Measurements from ENCODE around the gene LEMD3.
"Not testable (repeated sequence)": the region's sequence is repeated elsewhere in the genome, so short reads cannot be mapped to it uniquely, and the experiment has no call there.

Gene LEMD3

DNA sequence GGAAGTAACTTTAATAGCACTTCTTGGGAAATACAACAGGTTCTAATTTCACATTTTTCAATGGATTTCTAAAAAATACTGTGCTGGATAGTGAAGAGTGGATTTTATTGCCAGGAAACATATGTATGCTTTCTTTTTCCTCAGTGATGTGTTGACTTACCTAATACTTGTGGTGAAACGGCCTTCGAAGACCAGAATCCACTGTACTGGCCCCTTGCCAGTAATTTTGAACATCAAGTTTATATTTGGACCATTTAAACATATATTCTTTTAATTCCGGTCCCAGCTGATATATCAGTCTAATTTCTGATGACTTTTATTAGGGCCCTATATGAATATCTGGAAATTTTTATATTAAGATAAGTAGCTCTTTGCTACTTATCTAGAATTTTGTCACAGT is 110.9 kb downstream of the LEMD3 start:
- DNase-seq: no peak

DNA sequence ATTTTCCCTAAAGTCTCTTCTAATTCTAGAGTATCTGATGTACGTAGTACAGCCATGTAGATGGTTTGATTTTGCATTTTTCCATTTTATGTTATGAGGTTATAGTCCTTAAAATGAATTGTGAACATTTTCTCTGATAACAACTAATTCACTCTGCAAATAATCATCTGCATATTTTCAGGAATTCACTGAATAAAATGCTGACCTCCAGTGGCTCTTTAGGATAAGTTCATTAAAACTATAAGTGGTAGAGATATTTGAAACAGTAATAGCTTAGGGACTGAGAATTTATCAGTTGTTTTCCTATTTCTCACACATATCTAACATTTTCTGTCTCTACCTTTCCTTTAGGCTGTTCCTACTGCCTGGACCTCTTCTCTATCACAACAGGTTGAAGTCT is 113.5 kb downstream of the LEMD3 start:
- DNase-seq: no peak

DNA sequence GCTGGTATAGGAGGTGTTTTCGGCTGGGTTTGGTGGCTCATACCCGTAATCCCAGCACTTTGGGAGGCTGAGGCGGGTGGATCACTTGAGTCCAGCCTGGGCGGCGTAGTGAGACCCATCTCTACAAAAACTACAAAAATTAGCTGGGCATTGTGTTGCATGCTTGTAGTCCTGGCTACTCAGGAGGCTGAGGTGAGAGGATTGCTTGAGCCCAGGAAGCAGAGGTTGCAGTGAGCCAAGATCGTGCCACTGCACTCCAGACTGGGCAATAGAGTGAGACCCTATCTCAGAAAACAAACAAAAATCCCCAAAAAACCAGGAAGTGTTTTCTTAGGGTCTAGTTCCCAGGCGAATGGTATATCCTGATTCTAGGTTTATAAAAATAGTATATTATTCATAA is 116.1 kb downstream of the LEMD3 start:
- not testable (repeated sequence) for DNase-seq

DNA sequence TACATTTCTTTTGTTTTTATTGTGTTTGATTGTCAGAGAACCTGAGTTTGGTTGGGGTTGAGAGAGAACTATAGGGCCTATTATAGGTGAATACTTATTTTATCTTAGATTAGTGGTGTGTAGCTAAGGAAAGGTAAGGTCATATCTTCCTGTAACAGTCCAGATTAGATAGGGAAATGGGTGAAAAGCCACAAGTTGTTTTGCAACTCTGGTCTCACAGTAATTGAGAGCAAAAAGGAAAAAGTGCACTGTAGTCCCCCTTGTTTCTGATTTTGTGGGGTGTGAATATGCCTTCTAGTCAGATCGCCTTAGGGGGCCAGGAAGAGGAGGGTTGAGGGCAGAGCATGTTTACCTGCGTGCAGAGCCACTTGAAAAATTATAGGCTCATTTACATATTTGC is 118.0 kb downstream of the LEMD3 start:
- DNase-seq: no peak

DNA sequence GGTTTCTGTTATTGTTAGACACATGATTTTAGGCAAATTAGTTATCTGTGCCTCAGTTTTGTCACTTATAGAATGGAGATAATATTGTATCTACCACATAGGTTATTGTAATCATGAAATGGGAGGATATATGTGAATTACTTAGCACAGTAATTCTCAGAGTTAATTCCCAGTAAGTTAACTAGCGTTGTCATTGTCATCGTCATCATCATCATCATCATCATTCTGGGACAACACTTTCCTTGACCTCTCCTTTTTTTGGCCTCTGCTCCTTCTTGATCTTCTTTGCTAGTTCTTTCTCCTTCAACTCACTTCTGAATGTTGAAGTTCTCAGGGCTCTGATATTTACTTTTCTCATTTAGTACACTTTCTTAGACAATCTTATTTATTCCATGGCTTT is 122.9 kb downstream of the LEMD3 start:
- DNase-seq: no peak

DNA sequence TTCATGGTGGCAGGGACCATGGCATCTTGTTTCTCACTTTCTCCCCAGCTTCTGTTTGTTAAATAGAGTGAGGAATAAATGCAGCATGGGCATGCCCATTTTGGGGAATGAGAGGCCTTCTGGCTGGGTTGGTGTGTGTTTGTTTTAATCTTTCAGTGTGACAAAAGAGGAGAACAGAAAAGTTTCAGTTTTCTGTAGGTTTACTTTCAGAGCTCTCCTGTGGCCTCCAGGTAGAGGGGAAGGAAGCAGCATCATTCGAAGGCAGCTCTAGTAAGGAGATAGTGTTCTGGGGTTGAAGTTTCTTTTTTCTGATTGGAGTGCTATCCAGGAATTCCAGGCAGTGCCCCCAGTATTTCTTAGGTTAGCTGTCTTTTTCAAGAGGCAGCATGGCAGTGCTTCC is 124.4 kb downstream of the LEMD3 start:
- DNase-seq: no peak

DNA sequence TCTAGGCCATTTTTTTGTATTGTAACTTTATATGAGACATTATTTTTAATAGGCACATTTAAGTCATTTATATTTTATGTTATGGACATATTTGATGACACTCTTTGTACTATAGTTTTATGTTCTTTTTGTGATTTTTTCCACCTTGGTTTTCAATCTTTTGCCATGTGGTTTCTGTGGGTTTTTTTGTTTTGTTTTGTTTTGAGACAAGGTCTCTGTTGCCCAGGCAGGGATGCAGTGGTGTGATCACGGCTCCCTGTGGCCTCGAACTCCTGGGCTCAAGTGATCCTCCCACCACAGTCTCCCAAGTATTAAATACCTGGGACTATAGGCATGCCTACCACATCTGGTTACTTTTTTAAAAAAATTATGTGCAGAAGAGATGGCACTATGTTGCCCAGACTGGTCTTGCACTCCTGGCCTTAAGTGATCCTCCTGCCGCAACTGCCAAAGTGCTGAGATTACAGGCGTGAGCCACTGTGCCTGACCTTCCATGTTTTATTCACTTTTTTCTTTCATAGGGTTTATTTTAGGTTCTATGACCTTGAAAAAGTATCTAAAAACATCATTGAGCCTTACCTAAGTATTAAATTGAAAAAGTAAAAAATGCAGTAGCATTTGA is 125.4 kb downstream of the LEMD3 start:
- no peak for DNase-seq

DNA sequence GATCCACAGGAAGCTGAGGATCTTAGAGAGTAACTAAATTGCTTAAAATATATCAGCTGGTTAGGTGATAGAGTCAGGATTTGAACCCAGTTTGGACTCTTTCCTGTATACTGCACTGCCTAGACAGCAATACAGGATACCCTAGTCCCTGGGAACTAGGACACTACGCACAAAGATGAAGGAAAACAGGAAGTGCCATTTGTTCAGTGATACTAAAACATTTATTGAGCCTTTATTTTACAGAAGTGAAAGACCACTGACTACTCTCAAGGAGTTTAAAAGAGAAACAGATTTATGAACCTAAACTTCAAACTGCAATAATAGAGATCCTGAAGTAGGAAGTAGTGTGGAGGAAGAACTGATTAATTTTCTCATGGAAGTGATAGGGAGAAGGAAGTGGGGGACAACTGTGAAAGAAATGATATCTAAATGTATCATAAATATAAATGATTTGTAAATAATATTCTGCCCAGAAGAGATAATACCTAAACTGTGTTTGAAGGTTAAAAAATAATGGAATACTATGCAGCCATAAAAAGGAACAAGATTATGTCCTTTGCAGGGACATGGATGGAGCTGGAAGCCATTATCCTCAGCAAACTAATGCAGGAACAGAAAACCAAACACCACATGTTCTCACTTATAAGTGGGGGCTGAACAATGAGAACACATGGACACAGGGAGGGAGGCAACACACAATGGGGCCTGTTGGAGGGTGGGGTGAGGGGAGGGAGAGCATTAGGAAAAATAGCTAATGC is 127.3 kb downstream of the LEMD3 start:
- DNase-seq: no peak

All from NCI-H1436 treated with DMSO at 0.1 percent for 48 hours (cell line).